HG03575 (cell line): ENCODE data around the gene RGS2.

ENCODE experiments used
- ATAC-seq: cut with Tn5 transposase; IDR thresholded peaks from one replicate; pipeline ENCODE4 v1.9.1; 2021; ENCODE audit not compliant: unreplicated experiment, insufficient number of reproducible peaks, low FRiP score; ENCODE audit errors: extremely low read depth

RGS2 gene

GRCh38 chr1:192817246-192817645, 8.4 kb downstream of the RGS2 start:
- no peak for ATAC-seq

- no peak for ATAC-seq
Measured at GRCh38 chr1:192821296-192821695, 12.5 kb downstream of the RGS2 start.

GRCh38 chr1:192824511-192824910, 15.7 kb downstream of the RGS2 start:
- no peak for ATAC-seq

GRCh38 chr1:192826791-192827546, 18.1 kb downstream of the RGS2 start:
- no peak for ATAC-seq

- ATAC-seq: no peak
Measured at GRCh38 chr1:192830595-192831246, 21.9 kb downstream of the RGS2 start.

GRCh38 chr1:192831706-192832355, 23.0 kb downstream of the RGS2 start:
- no peak for ATAC-seq

- no peak for ATAC-seq
Measured at GRCh38 chr1:192832492-192832891, 23.7 kb downstream of the RGS2 start.

- no peak for ATAC-seq
Measured at GRCh38 chr1:192835116-192835515, 26.3 kb downstream of the RGS2 start.

- ATAC-seq: no peak
Measured at GRCh38 chr1:192839162-192840066, 30.6 kb downstream of the RGS2 start.

GRCh38 chr1:192844360-192844759, 35.5 kb downstream of the RGS2 start:
- ATAC-seq: no peak

- ATAC-seq: no peak
Measured at GRCh38 chr1:192846950-192847349, 38.1 kb downstream of the RGS2 start.

GRCh38 chr1:192849011-192849410, 40.2 kb downstream of the RGS2 start:
- no peak for ATAC-seq

GRCh38 chr1:192849442-192849841, 40.6 kb downstream of the RGS2 start:
- no peak for ATAC-seq

- ATAC-seq: no peak
Measured at GRCh38 chr1:192852001-192852947, 43.4 kb downstream of the RGS2 start.

- no peak for ATAC-seq
Measured at GRCh38 chr1:192858456-192858855, 49.6 kb downstream of the RGS2 start.

- ATAC-seq: no peak
Measured at GRCh38 chr1:192859808-192860207, 51.0 kb downstream of the RGS2 start.

GRCh38 chr1:192860478-192861185, 51.8 kb downstream of the RGS2 start:
- ATAC-seq: no peak

- ATAC-seq: no peak
Measured at GRCh38 chr1:192861860-192862259, 53.0 kb downstream of the RGS2 start.
